SK-N-SH treated with all-trans-retinoic acid at 6 μM for 48 hours (cell line): ENCODE results near the gene DTNA.
"Not testable (repeated sequence)": the region's sequence is repeated elsewhere in the genome, so short reads cannot be mapped to it uniquely, and the experiment has no call there.

Experiments
- ATAC-seq: fragments of 200-7000 bp; cut with Tn5 transposase; 3 replicates; pipeline ENCODE4 v1.9.1; 2020; ENCODE audit warnings: mild to moderate bottlenecking, moderate library complexity
- CREB5 ChIP-seq: fragments of 250-450 bp; sonication (Bioruptor Pico); IDR thresholded peaks from 2 replicates; pipeline ENCODE4 v1.5.1; 2020; ENCODE audit warnings: low read depth, mild to moderate bottlenecking, moderate library complexity
- CSRNP3 ChIP-seq: fragments of 250-450 bp; sonication (Bioruptor Pico); IDR thresholded peaks from 2 replicates; pipeline ENCODE4 v1.5.1; 2021; ENCODE audit warnings: mild to moderate bottlenecking, moderate library complexity
- ESRRG ChIP-seq: fragments of 250-450 bp; sonication (Bioruptor Pico); IDR thresholded peaks from 2 replicates; pipeline ENCODE4 v1.6.1; 2021; ENCODE audit warnings: mild to moderate bottlenecking
- GLIS3 ChIP-seq: fragments of 250-450 bp; sonication (Bioruptor Pico); IDR thresholded peaks from 2 replicates; pipeline ENCODE4 v1.5.0; 2020; ENCODE audit warnings: mild to moderate bottlenecking, moderate library complexity
- ISL1 ChIP-seq: fragments of 250-450 bp; sonication (Bioruptor Pico); IDR thresholded peaks from 2 replicates; pipeline ENCODE4 v2.1.2; 2022; ENCODE audit warnings: mild to moderate bottlenecking, moderate library complexity
- OSR1 ChIP-seq: fragments of 250-450 bp; sonication (Bioruptor Pico); IDR thresholded peaks from 2 replicates; pipeline ENCODE4 v1.8.0; 2022; ENCODE audit warnings: moderate library complexity, mild to moderate bottlenecking, inconsistent platforms
- PATZ1 ChIP-seq: fragments of 250-450 bp; sonication (Bioruptor Pico); IDR thresholded peaks from 2 replicates; pipeline ENCODE4 v1.8.0; 2020; ENCODE audit warnings: mild to moderate bottlenecking, moderate library complexity, borderline replicate concordance
- POU6F1 ChIP-seq: fragments of 250-450 bp; sonication (Bioruptor Pico); IDR thresholded peaks from 2 replicates; pipeline ENCODE4 v1.8.0; 2021; ENCODE audit warnings: low read depth, mild to moderate bottlenecking, moderate library complexity, borderline replicate concordance
- PPARA ChIP-seq: fragments of 250-450 bp; sonication (Bioruptor Pico); IDR thresholded peaks from 2 replicates; pipeline ENCODE4 v1.5.0; 2020; ENCODE audit warnings: mild to moderate bottlenecking, borderline replicate concordance
- TCF4 ChIP-seq: fragments of 250-450 bp; sonication (Bioruptor Pico); IDR thresholded peaks from 2 replicates; pipeline ENCODE4 v1.8.0; 2021; ENCODE audit warnings: mild to moderate bottlenecking, moderate library complexity, borderline replicate concordance
- TSHZ2 ChIP-seq: fragments of 250-450 bp; sonication (Bioruptor Pico); IDR thresholded peaks from 2 replicates; pipeline ENCODE4 v1.5.0; 2020; ENCODE audit warnings: mild to moderate bottlenecking, moderate library complexity
- ZC3H10 ChIP-seq: fragments of 250-450 bp; sonication (Bioruptor Pico); IDR thresholded peaks from 2 replicates; pipeline ENCODE4 v1.5.1; 2021; ENCODE audit warnings: mild to moderate bottlenecking, moderate library complexity
- ZFP30 ChIP-seq: fragments of 450-650 bp; formaldehyde crosslinking; IDR thresholded peaks from 2 replicates; pipeline ENCODE4 v1.5.0; 2022; ENCODE audit warnings: mild to moderate bottlenecking, moderate library complexity
- ZNF565 ChIP-seq: fragments of 450-650 bp; formaldehyde crosslinking; conservative IDR thresholded peaks from 2 replicates; pipeline ENCODE4 v1.5.0; 2020; ENCODE audit warnings: low read depth, mild to moderate bottlenecking, moderate library complexity

The DTNA gene

GRCh38 chr18:34710934-34711333, 836 bp downstream of the DTNA start (continued):
- TF ChIP-seq CREB5 = no peak
- no peak for TF ChIP-seq ISL1 (CRISPR knock-in tag)

- ATAC-seq = not testable (repeated sequence)
These were observed 6.0 kb downstream of the DTNA start for GRCh38 chr18:34716111-34716510.

- no peak for ATAC-seq
- no peak for TF ChIP-seq PPARA (CRISPR knock-in tag)
- no peak for TF ChIP-seq TSHZ2 (CRISPR knock-in tag)
- TF ChIP-seq ESRRG = no peak
- no peak for TF ChIP-seq PATZ1 (CRISPR knock-in tag)
- no peak for TF ChIP-seq TCF4
- TF ChIP-seq, all 23 proteins: peak for 0
These were observed 8.5 kb downstream of the DTNA start for GRCh38 chr18:34718610-34719009.

- no peak for ATAC-seq
- TF ChIP-seq POU6F1 = no peak
- no peak for TF ChIP-seq OSR1
- TF ChIP-seq CREB5 = no peak
- no peak for TF ChIP-seq GLIS3 (CRISPR knock-in tag)
- TF ChIP-seq ZNF565 (CRISPR knock-in tag) = no peak
- TF ChIP-seq ZC3H10 (CRISPR knock-in tag) = no peak
- no peak for TF ChIP-seq PATZ1 (CRISPR knock-in tag)
- no peak for TF ChIP-seq ZFP30 (CRISPR knock-in tag)
- TF ChIP-seq CSRNP3 (CRISPR knock-in tag) = no peak
- TF ChIP-seq, all 23 proteins: peak for 0
These were observed 10.1 kb downstream of the DTNA start for GRCh38 chr18:34720220-34720619.
